Testis (tissue), 2 donors: Measurements from ENCODE around the gene PPFIBP2.

Experiments
- CTCF ChIP-seq, 3 experiments: fragments of 450-650 bp in 2 of 3; fragments of 200-600 bp in 1 of 3; sonication (generic) in 1 of 3; IDR thresholded peaks; one replicate each; pipeline ENCODE4 v1.5.1; 2016 to 2019; ENCODE audit warnings: antibody characterized with exemption in 3 of 3, mild to moderate bottlenecking in 2 of 3, moderate library complexity in 1 of 3
- POLR2A ChIP-seq: fragments of 450-650 bp; IDR thresholded peaks from one replicate; pipeline ENCODE4 v1.6.1; 2017; ENCODE audit warnings: antibody characterized with exemption, mild to moderate bottlenecking, moderate library complexity

- TF ChIP-seq CTCF (IDR thresholded peaks at IDR 0.05) (no peak), POLR2A (no peak)
Measured at GRCh38 chr11:7520981-7521487, 7.2 kb downstream of the PPFIBP2 start.
